Middle frontal gyrus (tissue), 1 donor: ENCODE measurements around the gene UGT3A2.
"Not testable (repeated sequence)": the region's sequence is repeated elsewhere in the genome, so short reads cannot be mapped to it uniquely, and the experiment has no call there.

Experiments
- DNase-seq: peaks from one replicate; pipeline ENCODE4 v3.0.0-alpha.2; 2015; ENCODE audit warnings: low spot score; ENCODE audit errors: extremely low spot score

UGT3A2 gene

GRCh38 chr5:36054647-36055046 lies 12.0 kb downstream of the UGT3A2 start:
- DNase-seq = no peak

- no peak for DNase-seq
Observed at GRCh38 chr5:36052538-36052937, 14.1 kb downstream of the UGT3A2 start.

- no peak for DNase-seq
Observed at GRCh38 chr5:36049949-36050348, 16.7 kb downstream of the UGT3A2 start.

- DNase-seq = no peak
Observed at GRCh38 chr5:36047384-36048160, 19.1 kb downstream of the UGT3A2 start.

GRCh38 chr5:36045895-36046294 lies 20.8 kb downstream of the UGT3A2 start:
- DNase-seq = no peak

- no peak for DNase-seq
Observed at GRCh38 chr5:36041537-36041845, 25.2 kb downstream of the UGT3A2 start.

GRCh38 chr5:36040651-36041536 lies 25.8 kb downstream of the UGT3A2 start:
- DNase-seq = no peak

GRCh38 chr5:36035696-36036095 lies 31.0 kb downstream of the UGT3A2 start:
- no peak for DNase-seq

GRCh38 chr5:36034536-36035134 lies 32.0 kb downstream of the UGT3A2 start:
- DNase-seq = not testable (repeated sequence)

- DNase-seq = no peak
Observed at GRCh38 chr5:36033486-36033885, 33.2 kb downstream of the UGT3A2 start.

GRCh38 chr5:36033047-36033446 lies 33.6 kb downstream of the UGT3A2 start:
- DNase-seq = no peak

GRCh38 chr5:36031223-36031622 lies 35.5 kb downstream of the UGT3A2 start:
- DNase-seq = no peak

- peak; percentile 24 for DNase-seq
Observed at GRCh38 chr5:36029914-36030313, 36.8 kb downstream of the UGT3A2 start.

- no peak for DNase-seq
Observed at GRCh38 chr5:36028816-36029465, 37.7 kb downstream of the UGT3A2 start.

- no peak for DNase-seq
Observed at GRCh38 chr5:36027711-36028110, 39.0 kb downstream of the UGT3A2 start.

GRCh38 chr5:36026706-36027465 lies 39.8 kb downstream of the UGT3A2 start:
- DNase-seq = no peak

GRCh38 chr5:36022246-36022645 lies 44.4 kb downstream of the UGT3A2 start:
- DNase-seq = not testable (repeated sequence)

- not testable (repeated sequence) for DNase-seq
Observed at GRCh38 chr5:36019584-36019983, 47.1 kb downstream of the UGT3A2 start.

- DNase-seq = no peak
Observed at GRCh38 chr5:36017622-36018021, 49.1 kb downstream of the UGT3A2 start.

- no peak for DNase-seq
Observed at GRCh38 chr5:36017004-36017403, 49.7 kb downstream of the UGT3A2 start.

GRCh38 chr5:36013182-36013581 lies 53.5 kb downstream of the UGT3A2 start:
- DNase-seq = no peak
